ENCODE data around the gene CEP89. TPM values are rescaled to one million over a fixed set of nuclear protein-coding genes. Genes with fewer than 3 reads are reported as not detected.
A peak's percentile ranks its signal among the peaks of the same experiment; 100 is the strongest.
"Not testable (repeated sequence)": the region's sequence is repeated elsewhere in the genome, so short reads cannot be mapped to it uniquely, and the experiment has no call there.

CEP89 gene
- total RNA-seq, 1 experiment from 2014 or later: 3.2 TPM

DNA sequence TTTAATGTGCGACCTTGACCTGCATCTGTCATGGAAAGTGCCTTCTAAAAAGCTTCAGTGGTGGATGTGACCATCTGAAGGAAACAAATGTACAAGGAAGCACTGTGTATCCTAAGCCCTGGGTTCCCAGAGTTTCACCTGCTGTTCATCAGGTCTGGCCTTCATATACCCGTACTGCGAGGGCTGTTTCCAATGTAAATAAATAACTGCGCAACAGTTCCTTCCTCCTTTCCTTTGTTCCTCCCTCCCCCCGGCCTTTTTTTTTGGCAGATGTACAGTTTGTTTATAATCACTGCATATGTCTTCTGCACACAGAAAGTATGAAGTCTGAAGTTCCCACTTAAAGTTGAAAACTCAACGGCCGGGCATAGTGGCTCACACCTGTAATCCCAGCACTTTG lies 5.5 kb upstream of the CEP89 start:
- Histone ChIP-seq H3K79me2 (ENCODE audit: low read length) (no peaks in the 10 kb centered on the region), H3K9me2 (replicated peaks; ENCODE audit: insufficient read depth, low read length) (no peaks in the 10 kb centered on the region), H3K9me3 (ENCODE audit: low read length) (no peaks in the 10 kb centered on the region), H3K9ac (ENCODE audit: low read length) (no peak overlapping the region), H2AFZ (ENCODE audit: low read length) (no peak overlapping the region), H3K36me3 (ENCODE audit: insufficient read depth, low read length) (no peaks in the 10 kb centered on the region), H3K27ac (ENCODE audit: low read length) (no peak overlapping the region), H3K4me2 (ENCODE audit: low read depth, low read length, poor library complexity, severe bottlenecking) (no peak overlapping the region), H3K27me3 (ENCODE audit: low read length) (no peaks in the 10 kb centered on the region), H4K20me1 (ENCODE audit: insufficient read depth, low read depth, low read length) (no peaks in the 10 kb centered on the region), H3K4me1 (ENCODE audit: low read length) (peaks cover 7% of the 10 kb centered on the region), H3K4me3 (ENCODE audit: low read length) (no peak overlapping the region)
- DNase-seq: no peak

DNA sequence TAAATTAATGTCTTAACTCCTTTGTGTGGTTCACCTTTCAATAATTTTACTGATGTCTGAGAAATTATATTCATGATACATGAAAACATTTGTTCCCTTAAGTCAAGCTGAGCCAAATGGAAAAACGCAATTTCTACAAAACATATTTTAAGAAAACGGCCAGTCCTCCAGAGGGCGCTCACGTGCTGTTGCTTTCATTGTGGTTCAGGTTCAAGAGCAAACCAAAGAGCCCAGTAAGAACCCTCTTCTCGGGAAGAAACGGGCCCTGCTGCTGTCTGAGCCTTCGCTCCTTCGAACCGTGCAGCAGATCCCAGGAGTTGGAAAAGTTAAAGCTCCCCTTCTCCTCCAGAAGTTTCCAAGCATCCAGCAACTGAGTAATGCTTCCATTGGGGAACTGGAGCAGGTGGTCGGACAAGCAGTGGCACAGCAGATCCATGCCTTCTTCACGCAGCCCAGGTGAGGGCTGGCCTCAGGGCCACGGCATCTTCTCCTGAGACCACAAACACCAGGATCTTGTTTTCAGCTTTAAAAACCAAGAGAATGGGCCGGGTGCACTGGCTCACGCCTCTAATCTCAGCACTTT lies 4.6 kb upstream of the CEP89 start:
- Histone ChIP-seq H3K27me3 (ENCODE audit: low read length) (no peaks in the 10 kb centered on the region), H3K9me2 (replicated peaks; ENCODE audit: insufficient read depth, low read length) (no peaks in the 10 kb centered on the region), H3K9me3 (ENCODE audit: low read length) (no peaks in the 10 kb centered on the region), H3K79me2 (ENCODE audit: low read length) (peaks cover 4% of the 10 kb centered on the region), H3K4me2 (ENCODE audit: low read depth, low read length, poor library complexity, severe bottlenecking) (no peak overlapping the region), H3K4me3 (ENCODE audit: low read length) (no peak overlapping the region), H2AFZ (ENCODE audit: low read length) (no peak overlapping the region), H3K27ac (ENCODE audit: low read length) (no peak overlapping the region), H3K9ac (ENCODE audit: low read length) (no peak overlapping the region), H3K4me1 (ENCODE audit: low read length) (peaks cover 8% of the 10 kb centered on the region), H4K20me1 (ENCODE audit: insufficient read depth, low read depth, low read length) (no peaks in the 10 kb centered on the region), H3K36me3 (ENCODE audit: insufficient read depth, low read length) (no peaks in the 10 kb centered on the region)
- peak; percentile 89 for DNase-seq

DNA sequence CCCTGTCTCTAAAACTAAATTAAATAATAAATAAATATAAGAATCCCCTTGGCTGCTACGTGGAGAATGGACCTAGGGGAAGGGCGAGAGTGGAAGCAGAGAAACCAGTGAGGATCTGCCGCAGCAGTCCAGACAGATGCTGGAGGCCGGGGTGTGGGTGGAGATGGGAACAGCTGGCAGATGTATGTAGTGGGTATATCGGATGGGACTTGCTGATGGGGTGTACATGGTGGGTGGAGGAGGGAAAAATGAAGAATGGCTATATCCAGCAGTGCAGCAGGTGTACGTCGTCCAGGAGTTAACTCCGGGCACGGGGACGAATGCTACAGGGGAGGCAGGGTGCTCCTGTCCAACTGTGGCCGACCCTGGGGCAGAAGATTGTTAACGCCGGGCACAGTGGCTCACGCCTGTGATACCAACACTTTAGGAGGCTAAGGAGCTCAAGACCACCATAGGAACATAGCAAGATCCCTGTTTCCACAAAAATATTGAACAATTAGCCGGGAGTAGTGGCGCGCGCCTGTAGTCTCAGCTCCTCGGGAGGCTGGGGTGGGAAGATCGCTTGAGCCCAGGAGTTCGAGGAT lies 654 bp downstream of the CEP89 start:
- Histone ChIP-seq H3K4me1 (ENCODE audit: low read length) (peaks cover 19% of the 10 kb centered on the region), H2AFZ (ENCODE audit: low read length) (peak overlapping the region; percentile 94), H3K4me3 (ENCODE audit: low read length) (peak overlapping the region; percentile 95), H4K20me1 (ENCODE audit: insufficient read depth, low read depth, low read length) (no peaks in the 10 kb centered on the region), H3K79me2 (ENCODE audit: low read length) (peaks cover 29% of the 10 kb centered on the region), H3K27me3 (ENCODE audit: low read length) (no peaks in the 10 kb centered on the region), H3K9me3 (ENCODE audit: low read length) (no peaks in the 10 kb centered on the region), H3K27ac (ENCODE audit: low read length) (no peak overlapping the region), H3K4me2 (ENCODE audit: low read depth, low read length, poor library complexity, severe bottlenecking) (peak overlapping the region; percentile 98), H3K36me3 (ENCODE audit: insufficient read depth, low read length) (no peaks in the 10 kb centered on the region), H3K9ac (ENCODE audit: low read length) (peak overlapping the region; percentile 86), H3K9me2 (replicated peaks; ENCODE audit: insufficient read depth, low read length) (no peaks in the 10 kb centered on the region)
- no peak for DNase-seq

DNA sequence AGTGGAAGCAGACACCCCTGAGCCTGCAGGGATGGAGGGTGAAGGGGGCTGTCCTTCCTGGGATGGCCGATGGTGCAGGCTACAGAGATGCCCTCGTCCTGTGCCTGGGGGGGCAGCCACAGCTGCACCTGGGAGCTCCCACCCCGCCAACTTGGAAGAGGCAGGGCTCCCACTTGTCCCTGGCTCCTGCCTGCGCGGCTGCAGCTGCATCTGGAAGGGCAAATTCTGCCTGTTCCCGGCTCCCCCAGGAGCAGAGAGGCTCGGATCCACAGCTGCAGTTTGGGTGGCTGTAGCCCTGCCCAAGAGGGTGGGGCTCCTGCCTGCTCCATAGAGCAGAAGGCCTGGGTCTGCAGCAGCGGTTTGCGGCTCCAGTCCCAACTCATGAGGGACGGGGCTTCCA lies 2.2 kb downstream of the CEP89 start:
- Histone ChIP-seq H3K79me2 (ENCODE audit: low read length) (peaks cover 29% of the 10 kb centered on the region), H3K27ac (ENCODE audit: low read length) (no peak overlapping the region), H3K9me2 (replicated peaks; ENCODE audit: insufficient read depth, low read length) (no peaks in the 10 kb centered on the region), H3K4me1 (ENCODE audit: low read length) (peaks cover 19% of the 10 kb centered on the region), H3K4me2 (ENCODE audit: low read depth, low read length, poor library complexity, severe bottlenecking) (no peak overlapping the region), H3K4me3 (ENCODE audit: low read length) (no peak overlapping the region), H2AFZ (ENCODE audit: low read length) (no peak overlapping the region), H3K36me3 (ENCODE audit: insufficient read depth, low read length) (no peaks in the 10 kb centered on the region), H3K9me3 (ENCODE audit: low read length) (no peaks in the 10 kb centered on the region), H4K20me1 (ENCODE audit: insufficient read depth, low read depth, low read length) (no peaks in the 10 kb centered on the region), H3K9ac (ENCODE audit: low read length) (no peak overlapping the region), H3K27me3 (ENCODE audit: low read length) (no peaks in the 10 kb centered on the region)
- DNase-seq: no peak

DNA sequence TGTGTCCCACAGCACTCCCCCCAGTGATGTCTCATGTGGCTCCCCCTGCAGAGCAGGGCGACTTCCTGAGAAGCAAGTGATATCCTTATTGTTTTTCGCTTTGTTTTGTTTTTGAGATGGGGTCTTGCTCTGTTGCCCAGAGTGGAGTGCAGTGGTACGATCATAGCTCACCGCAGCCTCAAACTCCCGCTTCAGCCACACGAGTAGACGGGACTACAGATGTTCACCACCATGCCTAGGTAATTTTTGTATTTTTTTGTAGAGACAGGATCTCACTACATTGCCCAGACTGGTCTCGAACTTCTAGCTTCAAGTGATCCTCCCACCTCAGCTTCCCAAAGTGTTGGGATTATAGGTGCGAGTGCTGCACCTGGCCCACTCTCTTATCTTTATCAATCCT lies 5.0 kb downstream of the CEP89 start:
- H3K36me3 ChIP-seq (ENCODE audit: insufficient read depth, low read length): peaks cover 3% of the 10 kb centered on the region; the same call in 1 of the 2 replicates
- no peak overlapping the region for H2AFZ ChIP-seq (ENCODE audit: low read length)
- DNase-seq: no peak

DNA sequence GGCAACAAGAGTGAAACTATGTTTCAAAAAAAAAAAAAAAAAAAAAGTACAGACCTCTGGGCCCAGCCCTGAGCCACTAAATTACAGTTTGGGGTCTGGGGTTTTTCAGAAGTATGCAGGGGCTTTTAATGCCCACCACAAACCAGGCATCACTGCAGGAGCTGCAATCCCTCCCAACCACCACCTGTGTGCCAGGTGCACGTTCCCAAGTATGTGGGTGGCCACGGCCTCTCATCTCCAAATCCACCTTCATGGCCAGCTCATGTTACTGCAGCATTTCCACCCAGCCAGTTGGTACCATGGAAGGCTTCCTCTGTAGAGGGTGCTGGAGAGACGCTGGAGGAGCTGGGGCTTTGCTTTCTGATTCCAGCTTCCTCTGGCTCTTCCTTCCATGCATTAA lies 26.5 kb downstream of the CEP89 start:
- H3K36me3 ChIP-seq (ENCODE audit: insufficient read depth, low read length): no peaks in the 10 kb centered on the region
- no peaks in the 10 kb centered on the region for H3K4me1 ChIP-seq (ENCODE audit: low read length)
- no peak overlapping the region for H3K4me2 ChIP-seq (ENCODE audit: low read depth, low read length, poor library complexity, severe bottlenecking)
- no peaks in the 10 kb centered on the region for H3K27me3 ChIP-seq (ENCODE audit: low read length)
- DNase-seq: no peak
- no peak overlapping the region for H3K4me3 ChIP-seq (ENCODE audit: low read length)
- no peaks in the 10 kb centered on the region for H3K79me2 ChIP-seq (ENCODE audit: low read length)
- no peak overlapping the region for H3K27ac ChIP-seq (ENCODE audit: low read length)
- H4K20me1 ChIP-seq (ENCODE audit: insufficient read depth, low read depth, low read length): no peaks in the 10 kb centered on the region
- H3K9me3 ChIP-seq (ENCODE audit: low read length): no peaks in the 10 kb centered on the region
- no peak overlapping the region for H2AFZ ChIP-seq (ENCODE audit: low read length)
- no peak overlapping the region for H3K9ac ChIP-seq (ENCODE audit: low read length)
- no peaks in the 10 kb centered on the region for H3K9me2 ChIP-seq (replicated peaks; ENCODE audit: insufficient read depth, low read length)

More for the DNA sequence above, 5.0 kb downstream of the CEP89 start:
- Histone ChIP-seq H3K79me2 (ENCODE audit: low read length) (peaks cover 29% of the 10 kb centered on the region), H3K9ac (ENCODE audit: low read length) (no peak overlapping the region), H3K9me2 (replicated peaks; ENCODE audit: insufficient read depth, low read length) (no peaks in the 10 kb centered on the region), H3K4me2 (ENCODE audit: low read depth, low read length, poor library complexity, severe bottlenecking) (no peak overlapping the region), H3K27me3 (ENCODE audit: low read length) (no peaks in the 10 kb centered on the region), H3K27ac (ENCODE audit: low read length) (no peak overlapping the region), H3K4me3 (ENCODE audit: low read length) (no peak overlapping the region), H3K4me1 (ENCODE audit: low read length) (peaks cover 11% of the 10 kb centered on the region), H4K20me1 (ENCODE audit: insufficient read depth, low read depth, low read length) (no peaks in the 10 kb centered on the region), H3K9me3 (ENCODE audit: low read length) (no peaks in the 10 kb centered on the region)

DNA sequence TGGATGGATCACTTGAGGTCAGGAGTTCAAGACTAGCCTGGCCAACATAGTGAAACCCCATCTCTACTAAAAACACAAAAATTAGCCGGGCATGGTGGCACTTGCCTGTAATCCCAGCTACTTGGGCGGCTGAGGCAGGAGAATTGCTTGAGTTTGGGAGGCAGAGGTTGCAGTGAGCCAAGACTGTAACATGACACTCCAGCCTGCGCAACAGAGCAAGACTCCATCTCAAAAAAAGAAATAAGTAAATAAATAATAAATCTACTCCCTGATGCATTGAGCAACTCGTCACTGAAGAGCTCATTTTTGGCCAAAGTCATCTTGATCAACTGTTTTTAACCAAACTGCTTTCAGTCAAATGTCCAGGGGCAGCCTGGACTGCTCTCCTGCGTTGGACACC lies 30.5 kb downstream of the CEP89 start:
- not testable (repeated sequence) for H2AFZ ChIP-seq (ENCODE audit: low read length); H4K20me1 ChIP-seq (ENCODE audit: insufficient read depth, low read depth, low read length); H3K79me2 ChIP-seq (ENCODE audit: low read length); H3K9me2 ChIP-seq (replicated peaks; ENCODE audit: insufficient read depth, low read length); H3K27me3 ChIP-seq (ENCODE audit: low read length); DNase-seq; H3K36me3 ChIP-seq (ENCODE audit: insufficient read depth, low read length); H3K27ac ChIP-seq (ENCODE audit: low read length); H3K4me3 ChIP-seq (ENCODE audit: low read length); H3K9me3 ChIP-seq (ENCODE audit: low read length); H3K4me1 ChIP-seq (ENCODE audit: low read length); H3K4me2 ChIP-seq (ENCODE audit: low read depth, low read length, poor library complexity, severe bottlenecking); H3K9ac ChIP-seq (ENCODE audit: low read length)

DNA sequence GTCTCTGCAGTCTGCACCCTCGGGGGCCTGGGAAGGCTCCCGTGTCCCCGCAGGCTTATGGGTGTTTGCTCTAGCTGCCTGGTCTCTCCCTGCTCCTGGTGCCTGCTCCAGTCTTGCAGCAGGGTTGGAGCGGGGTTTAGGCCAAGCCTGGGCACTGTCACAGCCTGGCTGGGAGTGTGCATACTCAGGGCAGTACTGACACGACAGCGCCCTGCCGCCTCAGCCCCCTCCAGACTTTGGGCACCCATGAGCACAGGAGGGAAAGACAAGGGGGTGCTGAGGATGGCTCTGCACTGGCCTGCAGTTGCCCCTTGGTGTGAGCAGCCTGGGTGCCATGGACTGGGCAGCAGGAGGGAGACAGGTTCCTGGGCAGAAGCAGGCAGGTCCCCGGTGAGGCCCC lies 35.7 kb downstream of the CEP89 start:
- no peak overlapping the region for H3K4me2 ChIP-seq (ENCODE audit: low read depth, low read length, poor library complexity, severe bottlenecking)
- no peak overlapping the region for H3K27ac ChIP-seq (ENCODE audit: low read length)
- H3K36me3 ChIP-seq (ENCODE audit: insufficient read depth, low read length): no peaks in the 10 kb centered on the region
- peaks cover 4% of the 10 kb centered on the region for H3K4me1 ChIP-seq (ENCODE audit: low read length)
- no peaks in the 10 kb centered on the region for H3K79me2 ChIP-seq (ENCODE audit: low read length)
- no peak overlapping the region for H2AFZ ChIP-seq (ENCODE audit: low read length)
- DNase-seq: no peak
- H3K9me3 ChIP-seq (ENCODE audit: low read length): no peaks in the 10 kb centered on the region
- H4K20me1 ChIP-seq (ENCODE audit: insufficient read depth, low read depth, low read length): no peaks in the 10 kb centered on the region
- H3K9ac ChIP-seq (ENCODE audit: low read length): no peak overlapping the region
- H3K4me3 ChIP-seq (ENCODE audit: low read length): no peak overlapping the region
- H3K9me2 ChIP-seq (replicated peaks; ENCODE audit: insufficient read depth, low read length): no peaks in the 10 kb centered on the region
- no peaks in the 10 kb centered on the region for H3K27me3 ChIP-seq (ENCODE audit: low read length)

Measured in Karpas-422 (cell line).